Gastrocnemius medialis (tissue), 4 donors: Measurements from ENCODE around the gene EIF2AK3. TPM values are rescaled to one million over a fixed set of nuclear protein-coding genes. Genes with fewer than 3 reads are reported as not detected.

Experiments
- ATAC-seq, 2 donors: fragments of 150-250 bp; one replicate each; pipeline ENCODE4 v1.9.1; 2016
- DNase-seq, 2 donors: peaks; one replicate each; pipeline ENCODE4 v3.0.0-alpha.2; 2019
- H3K27ac ChIP-seq, 4 donors: fragments of 200-600 bp; sonication (generic); 1 replicate in 1 of 4; 2 replicates in 3 of 4; pipeline ENCODE4 v1.5.1; 2016 to 2018; ENCODE audit warnings: mild to moderate bottlenecking in 2 of 4, moderate library complexity in 1 of 4
- H3K27me3 ChIP-seq, 3 donors: fragments of 200-600 bp; sonication (generic) in 2 of 3; 1 replicate in 1 of 3; 2 replicates in 2 of 3; pipeline versions ENCODE4 v1.5.1 to v1.6.0; 2016 to 2019; ENCODE audit warnings: mild to moderate bottlenecking in 1 of 3, moderate library complexity in 1 of 3
- H3K36me3 ChIP-seq, 2 donors: fragments of 200-600 bp; sonication (generic) in 1 of 2; one replicate each; pipeline ENCODE4 v1.5.1; 2017 to 2018
- H3K4me1 ChIP-seq, 2 donors: fragments of 200-600 bp; sonication (generic) in 1 of 2; one replicate each; pipeline ENCODE4 v1.5.1; 2016 to 2017; ENCODE audit warnings: mild to moderate bottlenecking in 2 of 2
- H3K4me3 ChIP-seq, 4 donors: fragments of 200-600 bp; sonication (generic) in 3 of 4; 1 replicate in 1 of 4; 2 replicates in 3 of 4; pipeline ENCODE4 v1.5.1; 2016 to 2019; ENCODE audit warnings: mild to moderate bottlenecking in 2 of 4
- H3K9me3 ChIP-seq, 3 donors: fragments of 200-600 bp; sonication (generic) in 2 of 3; 1 replicate in 1 of 3; 2 replicates in 2 of 3; pipeline ENCODE4 v1.5.1; 2016 to 2019
- POLR2A ChIP-seq, 2 donors: fragments of 450-650 bp; IDR thresholded peaks; one replicate each; pipeline ENCODE4 v1.6.1; 2017; ENCODE audit warnings: antibody characterized with exemption in 2 of 2, mild to moderate bottlenecking in 2 of 2, moderate library complexity in 2 of 2
- in situ Hi-C, 4 donors: fragments of 200-750 bp; cut with MboI; loops; one replicate each; pipeline versions ENCODE4 v1.15.0 to v1.8.0; 2017; ENCODE audit warnings: low sequenced_read_pairs in 4 of 4
- intact Hi-C: fragments of 100-400 bp; cut with DNase I; formaldehyde crosslinking; loops from one replicate; pipeline ENCODE4 v1.15.1; 2023; ENCODE audit warnings: low total_unique reads
- total RNA-seq, 4 donors: library from RNA; depleted of rRNA; stranded (reverse); fragments of >200 nt; gene quantifications; one replicate each; pipeline versions ENCODE4 v1.1.0 to v1.2.3, GENCODE V29; 2016
- TF ChIP-seq, protein P1 (sequence below), 5 experiments: fragments of 450-650 bp in 3 of 5; fragments of 200-600 bp in 2 of 5; sonication (generic) in 2 of 5; IDR thresholded peaks in 4 of 5; conservative IDR thresholded peaks in 1 of 5; 1 replicate in 4 of 5; 2 replicates in 1 of 5; pipeline ENCODE4 v1.5.1; 2016 to 2019; ENCODE audit warnings: antibody characterized with exemption in 5 of 5, mild to moderate bottlenecking in 3 of 5, moderate library complexity in 3 of 5

EIF2AK3 gene
- total RNA-seq, 4 donors from 2014 or later, result 5.9 to 20.1 (median 9.8) TPM

DNA sequence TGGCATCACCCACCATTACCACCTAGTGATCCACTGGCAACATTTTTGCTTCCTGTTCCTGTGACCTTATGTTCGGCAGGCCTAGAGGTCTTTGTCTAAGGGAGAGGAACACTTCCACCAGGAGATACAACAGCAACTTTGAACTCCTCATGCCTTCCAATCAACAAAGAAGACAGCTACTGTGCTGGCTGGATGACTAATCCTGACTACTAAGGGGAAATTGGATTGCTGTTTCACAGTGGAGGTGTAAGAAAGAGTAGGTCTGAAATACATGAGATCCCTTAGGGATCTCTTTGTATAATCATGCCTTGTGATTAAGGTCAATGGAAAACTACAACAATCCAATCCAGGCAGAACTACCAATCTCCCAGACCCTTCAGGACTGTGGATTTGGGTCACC is 45.2 kb downstream of the EIF2AK3 start:
- intact Hi-C loops (no loop called here), in situ Hi-C loops (no loop called here)
- H3K9me3 ChIP-seq, result no peaks in the 10 kb centered on the region
- H3K27ac ChIP-seq, result no peak overlapping the region
- H3K4me3 ChIP-seq, result no peak overlapping the region
- peaks cover 0 to 84% of the 10 kb centered on the region in 2 donors for H3K36me3 ChIP-seq
- TF ChIP-seq, protein P1, sequence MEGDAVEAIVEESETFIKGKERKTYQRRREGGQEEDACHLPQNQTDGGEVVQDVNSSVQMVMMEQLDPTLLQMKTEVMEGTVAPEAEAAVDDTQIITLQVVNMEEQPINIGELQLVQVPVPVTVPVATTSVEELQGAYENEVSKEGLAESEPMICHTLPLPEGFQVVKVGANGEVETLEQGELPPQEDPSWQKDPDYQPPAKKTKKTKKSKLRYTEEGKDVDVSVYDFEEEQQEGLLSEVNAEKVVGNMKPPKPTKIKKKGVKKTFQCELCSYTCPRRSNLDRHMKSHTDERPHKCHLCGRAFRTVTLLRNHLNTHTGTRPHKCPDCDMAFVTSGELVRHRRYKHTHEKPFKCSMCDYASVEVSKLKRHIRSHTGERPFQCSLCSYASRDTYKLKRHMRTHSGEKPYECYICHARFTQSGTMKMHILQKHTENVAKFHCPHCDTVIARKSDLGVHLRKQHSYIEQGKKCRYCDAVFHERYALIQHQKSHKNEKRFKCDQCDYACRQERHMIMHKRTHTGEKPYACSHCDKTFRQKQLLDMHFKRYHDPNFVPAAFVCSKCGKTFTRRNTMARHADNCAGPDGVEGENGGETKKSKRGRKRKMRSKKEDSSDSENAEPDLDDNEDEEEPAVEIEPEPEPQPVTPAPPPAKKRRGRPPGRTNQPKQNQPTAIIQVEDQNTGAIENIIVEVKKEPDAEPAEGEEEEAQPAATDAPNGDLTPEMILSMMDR (IDR thresholded peaks at IDR 0.05 in 4 of 5, conservative IDR thresholded peaks at IDR 0.05 in 1 of 5), result no peak
- no peak for TF ChIP-seq POLR2A (IDR thresholded peaks at IDR 0.05)
- no peaks in the 10 kb centered on the region for H3K27me3 ChIP-seq
- ATAC-seq (no peak), DNase-seq (no peak)
- no peaks in the 10 kb centered on the region for H3K4me1 ChIP-seq

DNA sequence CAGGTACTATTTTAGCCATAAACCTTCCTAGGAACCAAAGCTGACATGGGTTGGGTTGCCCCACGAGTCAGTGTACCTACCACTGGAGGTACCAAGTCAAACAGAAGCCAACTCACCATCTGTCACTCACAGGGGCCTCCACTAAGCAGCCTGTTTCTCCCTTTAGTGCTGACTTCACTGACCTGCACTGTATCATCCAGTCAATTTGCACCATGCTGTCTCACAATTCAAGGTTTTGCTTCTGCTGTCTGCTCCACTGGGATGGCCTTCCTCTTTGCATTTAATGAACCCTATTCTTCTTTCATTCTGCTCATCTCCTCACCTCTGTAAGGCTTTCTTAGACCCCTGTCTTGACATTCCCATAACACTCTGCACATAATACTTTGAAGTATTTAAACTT is 47.2 kb downstream of the EIF2AK3 start:
- DNase-seq (no peak), ATAC-seq (no peak)
- TF ChIP-seq POLR2A (IDR thresholded peaks at IDR 0.05), result no peak
- TF ChIP-seq, protein P1 (IDR thresholded peaks at IDR 0.05 in 4 of 5, conservative IDR thresholded peaks at IDR 0.05 in 1 of 5), result no peak
- H3K27me3 ChIP-seq, result no peaks in the 10 kb centered on the region
- intact Hi-C loops, result no loop called here
- H3K9me3 ChIP-seq, result no peaks in the 10 kb centered on the region
- in situ Hi-C loops, result no loop called here
- no peak overlapping the region for H3K27ac ChIP-seq
- H3K36me3 ChIP-seq, result peaks cover 0 to 90% of the 10 kb centered on the region in 2 donors
- H3K4me3 ChIP-seq, result no peak overlapping the region
- H3K4me1 ChIP-seq, result no peaks in the 10 kb centered on the region

DNA sequence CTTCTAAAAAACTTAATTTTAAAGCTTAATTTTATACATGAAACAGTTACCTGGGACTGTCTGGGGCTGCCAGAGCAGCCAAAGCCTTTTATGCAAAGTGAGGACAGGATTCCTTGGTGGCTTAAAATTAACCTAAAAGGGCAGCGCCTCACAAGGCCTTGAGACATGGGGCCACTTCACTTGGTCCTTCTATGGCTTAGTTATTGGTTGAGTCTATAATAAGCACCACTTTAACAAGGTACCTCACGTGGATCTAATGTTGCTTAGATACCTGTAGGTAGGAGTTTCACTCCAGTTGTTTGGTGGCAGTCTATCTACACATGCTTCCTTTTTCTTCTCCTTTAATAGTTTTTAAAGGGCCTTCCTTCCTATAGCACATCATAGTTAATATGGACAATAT is 51.6 kb downstream of the EIF2AK3 start:
- no peak overlapping the region for H3K4me3 ChIP-seq
- H3K27ac ChIP-seq, result no peak overlapping the region
- H3K9me3 ChIP-seq, result no peaks in the 10 kb centered on the region
- in situ Hi-C loops (no loop called here), intact Hi-C loops (no loop called here)
- H3K27me3 ChIP-seq, result no peaks in the 10 kb centered on the region
- TF ChIP-seq POLR2A (IDR thresholded peaks at IDR 0.05), result no peak
- TF ChIP-seq, protein P1 (IDR thresholded peaks at IDR 0.05 in 4 of 5, conservative IDR thresholded peaks at IDR 0.05 in 1 of 5), result no peak
- DNase-seq (no peak), ATAC-seq (no peak)
- peaks cover under 1 to 83% of the 10 kb centered on the region in 2 donors for H3K36me3 ChIP-seq
- no peaks in the 10 kb centered on the region for H3K4me1 ChIP-seq

DNA sequence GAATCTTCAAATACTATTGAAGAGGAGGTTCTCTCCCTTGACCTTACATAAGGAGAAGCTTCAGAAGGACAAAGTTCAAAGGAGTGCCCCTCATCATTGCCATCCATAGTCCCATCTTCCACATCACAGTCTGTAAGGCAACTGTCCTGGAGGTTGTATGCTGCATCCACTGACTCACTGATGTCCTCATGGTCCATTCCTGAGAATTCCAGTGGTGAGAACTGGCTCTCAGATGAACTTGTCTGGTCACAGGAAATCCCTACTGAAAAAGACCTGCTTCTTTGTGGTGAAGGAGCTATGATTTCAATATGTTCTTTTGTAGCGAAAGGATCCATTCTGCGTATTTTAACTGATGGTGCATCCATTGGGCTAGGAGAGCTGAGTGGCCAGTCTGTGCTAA is 52.2 kb downstream of the EIF2AK3 start:
- no peak overlapping the region for H3K4me3 ChIP-seq
- ATAC-seq (no peak), DNase-seq (no peak)
- H3K36me3 ChIP-seq, result peaks cover 3 to 86% of the 10 kb centered on the region in 2 donors
- H3K27me3 ChIP-seq, result no peaks in the 10 kb centered on the region
- no peak overlapping the region for H3K27ac ChIP-seq
- in situ Hi-C loops (no loop called here), intact Hi-C loops (no loop called here)
- no peaks in the 10 kb centered on the region for H3K4me1 ChIP-seq
- no peak for TF ChIP-seq POLR2A (IDR thresholded peaks at IDR 0.05)
- TF ChIP-seq, protein P1 (IDR thresholded peaks at IDR 0.05 in 4 of 5, conservative IDR thresholded peaks at IDR 0.05 in 1 of 5), result no peak
- no peaks in the 10 kb centered on the region for H3K9me3 ChIP-seq

DNA sequence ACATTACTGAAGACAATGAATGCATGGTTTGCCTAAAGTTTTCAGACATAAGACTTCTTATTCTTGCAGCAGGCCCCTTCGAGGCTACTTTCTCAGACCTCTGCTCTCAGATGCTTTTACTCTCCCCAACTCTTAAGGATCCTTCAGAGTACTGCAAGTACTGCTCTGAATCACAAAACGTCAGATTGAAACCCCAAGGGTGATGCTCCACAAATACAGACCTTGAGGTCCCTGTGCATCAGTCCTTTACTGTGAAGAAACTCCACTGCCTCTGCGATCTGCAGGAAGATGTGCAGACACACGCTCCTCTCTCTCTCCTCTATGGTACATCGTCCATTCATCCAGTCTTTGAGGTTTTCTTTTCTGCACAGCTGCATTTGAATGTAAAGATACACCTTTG is 52.8 kb downstream of the EIF2AK3 start:
- in situ Hi-C loops, result no loop called here
- Histone ChIP-seq H3K9me3 (no peaks in the 10 kb centered on the region), H3K27ac (no peak overlapping the region), H3K36me3 (peaks cover 3 to 86% of the 10 kb centered on the region in 2 donors), H3K27me3 (no peaks in the 10 kb centered on the region), H3K4me3 (no peak overlapping the region), H3K4me1 (no peaks in the 10 kb centered on the region)
- TF ChIP-seq POLR2A (IDR thresholded peaks at IDR 0.05), result no peak
- TF ChIP-seq, protein P1 (IDR thresholded peaks at IDR 0.05 in 4 of 5, conservative IDR thresholded peaks at IDR 0.05 in 1 of 5), result no peak
- intact Hi-C loops, result no loop called here
- DNase-seq (no peak), ATAC-seq (no peak)
